Peyer's patch (tissue), 4 donors: ENCODE data around the gene B3GNT5. TPM values are rescaled to one million over a fixed set of nuclear protein-coding genes. Genes with fewer than 3 reads are reported as not detected.

Experiments used
- DNase-seq, 3 donors: peaks; one replicate each; pipeline ENCODE4 v3.0.0-alpha.2; 2017 to 2019
- H3K27ac ChIP-seq, 4 donors: fragments of 200-600 bp; sonication (generic); one replicate each; pipeline ENCODE4 v1.5.1; 2016 to 2019
- H3K27me3 ChIP-seq, 2 donors: fragments of 200-600 bp; sonication (generic); one replicate each; pipeline ENCODE4 v1.5.1; 2019
- H3K36me3 ChIP-seq, 3 donors: fragments of 200-600 bp; sonication (generic); one replicate each; pipeline ENCODE4 v1.5.1; 2016 to 2019
- H3K4me1 ChIP-seq, 4 donors: fragments of 200-600 bp; sonication (generic); one replicate each; pipeline ENCODE4 v1.5.1; 2016 to 2019
- H3K4me3 ChIP-seq, 4 donors: fragments of 200-600 bp; sonication (generic); 1 replicate in 3 of 4; 2 replicates in 1 of 4; pipeline ENCODE4 v1.5.1; 2016 to 2019; ENCODE audit warnings: mild to moderate bottlenecking in 1 of 4
- H3K9me3 ChIP-seq, 4 donors: fragments of 200-600 bp; sonication (generic); one replicate each; pipeline ENCODE4 v1.5.1; 2016 to 2019; ENCODE audit warnings: mild to moderate bottlenecking in 1 of 4
- CTCF ChIP-seq, 6 experiments: fragments of 450-650 bp in 4 of 6; fragments of 200-600 bp in 2 of 6; sonication (generic) in 1 of 6; IDR thresholded peaks; one replicate each; pipeline ENCODE4 v1.5.1; 2017 to 2019; ENCODE audit warnings: antibody characterized with exemption in 6 of 6, mild to moderate bottlenecking in 3 of 6, moderate library complexity in 1 of 6
- POLR2A ChIP-seq, 2 donors: fragments of 450-650 bp; IDR thresholded peaks; one replicate each; pipeline ENCODE4 v1.5.1; 2017; ENCODE audit warnings: antibody characterized with exemption in 2 of 2, mild to moderate bottlenecking in 2 of 2, moderate library complexity in 2 of 2
- total RNA-seq, 4 donors: library from RNA; depleted of rRNA; stranded (reverse); fragments of >200 nt; gene quantifications; one replicate each; pipeline ENCODE4 v1.1.0, GENCODE V29; 2016

Gene B3GNT5
- total RNA-seq, 4 donors from 2014 or later, result 15.7 to 66.2 (median 42.2) TPM

GRCh38 chr3:183260167-183260904, 7.3 kb downstream of the B3GNT5 start:
- no peaks in the 10 kb centered on the region for H3K9me3 ChIP-seq
- H3K27me3 ChIP-seq, result no peaks in the 10 kb centered on the region
- peak overlapping the region in 3 of 4 donors; percentile 36 to 74 (median 46) for H3K27ac ChIP-seq
- TF ChIP-seq POLR2A (IDR thresholded peaks at IDR 0.05) (no peak), CTCF (IDR thresholded peaks at IDR 0.05) (no peak)
- no peak overlapping the region for H3K4me3 ChIP-seq
- DNase-seq, result no peak
- H3K36me3 ChIP-seq, result no peaks in the 10 kb centered on the region
- peaks cover 0 to 54% (median 5%) of the 10 kb centered on the region in 4 donors for H3K4me1 ChIP-seq

GRCh38 chr3:183261151-183261724, 8.2 kb downstream of the B3GNT5 start:
- no peak overlapping the region for H3K4me3 ChIP-seq
- H3K27ac ChIP-seq, result peak overlapping the region in 3 of 4 donors; percentile 19 to 74 (median 46)
- no peak for DNase-seq
- H3K4me1 ChIP-seq, result peaks cover 0 to 59% (median 5%) of the 10 kb centered on the region in 4 donors
- no peak for TF ChIP-seq CTCF (IDR thresholded peaks at IDR 0.05)
- no peak for TF ChIP-seq POLR2A (IDR thresholded peaks at IDR 0.05)
- H3K27me3 ChIP-seq, result no peaks in the 10 kb centered on the region
- no peaks in the 10 kb centered on the region for H3K9me3 ChIP-seq
- H3K36me3 ChIP-seq, result no peaks in the 10 kb centered on the region

GRCh38 chr3:183262875-183263378, 9.9 kb downstream of the B3GNT5 start:
- Histone ChIP-seq H3K4me1 (peaks cover 0 to 73% (median 5%) of the 10 kb centered on the region in 4 donors), H3K9me3 (no peaks in the 10 kb centered on the region), H3K36me3 (no peaks in the 10 kb centered on the region), H3K4me3 (peak overlapping the region in 1 of 4 donors; percentile 1), H3K27ac (peak overlapping the region in 2 of 4 donors; percentile 89 to 91), H3K27me3 (no peaks in the 10 kb centered on the region)
- TF ChIP-seq CTCF (IDR thresholded peaks at IDR 0.05) (no peak), POLR2A (IDR thresholded peaks at IDR 0.05) (no peak)
- no peak for DNase-seq

GRCh38 chr3:183264268-183264667, 11.2 kb downstream of the B3GNT5 start:
- no peaks in the 10 kb centered on the region for H3K9me3 ChIP-seq
- DNase-seq, result no peak
- no peak overlapping the region for H3K4me3 ChIP-seq
- no peaks in the 10 kb centered on the region for H3K36me3 ChIP-seq
- TF ChIP-seq CTCF (IDR thresholded peaks at IDR 0.05), result no peak
- no peak for TF ChIP-seq POLR2A (IDR thresholded peaks at IDR 0.05)
- peaks cover 0 to 66% (median 5%) of the 10 kb centered on the region in 4 donors for H3K4me1 ChIP-seq
- peak overlapping the region in 3 of 4 donors; percentile 69 to 91 (median 89) for H3K27ac ChIP-seq
- no peaks in the 10 kb centered on the region for H3K27me3 ChIP-seq

GRCh38 chr3:183265157-183265642, 12.1 kb downstream of the B3GNT5 start:
- peak in 1 of 3 donors; percentile 62 for DNase-seq
- peaks cover 0 to 58% (median 2%) of the 10 kb centered on the region in 4 donors for H3K4me1 ChIP-seq
- TF ChIP-seq POLR2A (IDR thresholded peaks at IDR 0.05) (peak in 1 of 2 donors; percentile 30), CTCF (IDR thresholded peaks at IDR 0.05) (no peak)

More at GRCh38 chr3:183265157-183265642, 12.1 kb downstream of the B3GNT5 start:
- Histone ChIP-seq H3K9me3 (no peaks in the 10 kb centered on the region), H3K27ac (peak overlapping the region in 3 of 4 donors; percentile 69 to 91 (median 89)), H3K27me3 (no peaks in the 10 kb centered on the region), H3K4me3 (peak overlapping the region in 2 of 4 donors; percentile 3 to 31), H3K36me3 (peaks cover 0 to 9% (median 0%) of the 10 kb centered on the region in 3 donors)
